ENCODE measurements around the gene NCAPG2.

Gene NCAPG2

DNA sequence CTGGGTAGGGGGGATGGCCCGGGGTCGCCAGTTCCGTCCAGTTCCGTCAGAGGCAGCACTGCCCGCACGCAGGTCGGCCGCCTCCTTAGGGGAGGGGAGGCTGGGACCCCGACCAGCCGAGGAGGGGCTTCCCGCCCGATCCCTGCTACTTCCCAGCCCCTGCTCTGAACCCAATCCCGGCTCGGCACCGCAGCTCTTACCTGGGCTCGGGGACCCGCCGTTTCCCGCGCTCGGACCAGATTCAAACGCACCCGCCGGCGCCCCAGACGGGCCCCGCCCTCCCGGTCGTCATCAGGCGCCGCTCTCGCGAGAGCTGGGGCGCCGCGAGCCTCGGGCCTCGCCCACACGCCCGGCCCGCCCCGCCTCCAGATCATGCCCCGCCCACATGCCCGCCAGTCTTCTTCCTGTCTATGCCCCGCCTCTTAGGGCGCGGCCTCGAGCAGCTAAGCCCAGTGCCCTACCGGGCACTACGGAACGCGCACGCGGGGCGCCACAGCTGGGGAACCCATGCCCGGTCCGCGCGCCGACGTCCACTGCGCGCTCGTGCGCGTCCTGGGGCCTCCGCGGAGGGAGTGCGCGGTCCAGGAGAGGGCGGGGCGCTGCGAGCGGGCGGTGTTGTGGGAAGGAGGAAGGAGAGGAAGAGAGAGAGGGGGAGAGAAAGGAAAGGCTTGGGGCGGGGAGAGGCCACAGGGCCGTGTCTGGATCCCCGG is at the start of gene NCAPG2:
NCAPG2 (minus strand) TSS at position 281 of the 710 bp plus-strand sequence. CDS start 2,905 bp downstream, outside the sequence.
- DNase-seq = peak; percentile 99

- DNase-seq = no peak
These were observed 49.3 kb upstream of the NCAPG2 start for GRCh38 chr7:158753900-158754299.

- DNase-seq = no peak
These were observed 47.1 kb upstream of the NCAPG2 start for GRCh38 chr7:158751751-158752150.

DNA sequence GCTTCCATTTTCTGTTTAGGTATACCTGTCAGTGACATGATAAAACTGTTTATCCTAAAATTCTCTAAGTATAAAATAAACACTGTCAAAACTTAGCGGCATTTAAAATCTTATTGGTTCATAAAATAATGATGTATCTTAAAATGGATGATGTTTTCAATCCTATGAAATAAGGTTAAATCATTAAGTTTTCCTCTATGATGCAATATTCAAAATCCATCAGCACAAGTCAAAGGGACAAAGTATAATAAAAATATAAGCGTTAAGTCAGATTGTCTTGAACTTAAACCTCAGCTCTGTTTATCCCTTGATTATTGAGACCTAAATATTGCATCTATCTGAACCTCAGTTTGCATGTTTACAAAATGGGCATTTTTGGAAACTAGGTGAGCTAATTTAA is 46.6 kb upstream of the NCAPG2 start:
- no peak for DNase-seq

- DNase-seq = no peak
These were observed 46.1 kb upstream of the NCAPG2 start for GRCh38 chr7:158750702-158751101.

- no peak for DNase-seq
These were observed 44.8 kb upstream of the NCAPG2 start for GRCh38 chr7:158749396-158749795.

GRCh38 chr7:158748335-158748734 is 43.7 kb upstream of the NCAPG2 start:
- DNase-seq = no peak

- no peak for DNase-seq
These were observed 42.8 kb upstream of the NCAPG2 start for GRCh38 chr7:158747408-158747807.

- DNase-seq = no peak
These were observed 42.4 kb upstream of the NCAPG2 start for GRCh38 chr7:158746957-158747356.

DNA sequence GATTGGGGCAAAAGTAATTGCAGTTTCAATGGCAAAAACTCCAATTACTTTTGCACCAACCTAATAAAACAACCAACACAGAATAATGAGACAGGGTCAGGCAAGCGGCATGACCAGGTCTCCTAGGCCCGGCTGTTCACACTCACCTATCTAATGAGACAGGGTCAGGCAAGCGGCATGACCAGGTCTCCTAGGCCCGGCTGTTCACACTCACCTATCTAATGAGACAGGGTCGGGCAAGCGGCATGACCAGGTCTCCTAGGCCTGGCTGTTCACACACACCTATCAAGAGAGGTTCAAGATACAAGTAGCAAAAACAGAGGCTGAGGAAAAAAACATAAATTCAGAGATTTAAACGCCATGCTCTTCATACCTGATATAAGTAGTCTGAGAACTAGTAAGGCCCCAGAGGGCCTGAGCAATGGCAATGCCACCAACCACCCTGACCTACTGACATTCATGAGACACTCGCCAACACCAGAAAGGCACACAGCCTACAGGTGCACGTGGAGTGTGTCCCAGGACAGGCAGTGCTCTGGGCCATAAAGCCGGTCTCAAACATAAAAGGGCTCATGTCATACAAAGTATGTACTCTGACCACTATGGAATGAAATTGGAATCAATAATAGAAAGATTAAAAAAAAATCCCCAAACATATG is 40.6 kb upstream of the NCAPG2 start:
- DNase-seq = no peak

GRCh38 chr7:158744070-158744469 is 39.5 kb upstream of the NCAPG2 start:
- DNase-seq = no peak

- DNase-seq = no peak
These were observed 38.6 kb upstream of the NCAPG2 start for GRCh38 chr7:158743219-158743618.

DNA sequence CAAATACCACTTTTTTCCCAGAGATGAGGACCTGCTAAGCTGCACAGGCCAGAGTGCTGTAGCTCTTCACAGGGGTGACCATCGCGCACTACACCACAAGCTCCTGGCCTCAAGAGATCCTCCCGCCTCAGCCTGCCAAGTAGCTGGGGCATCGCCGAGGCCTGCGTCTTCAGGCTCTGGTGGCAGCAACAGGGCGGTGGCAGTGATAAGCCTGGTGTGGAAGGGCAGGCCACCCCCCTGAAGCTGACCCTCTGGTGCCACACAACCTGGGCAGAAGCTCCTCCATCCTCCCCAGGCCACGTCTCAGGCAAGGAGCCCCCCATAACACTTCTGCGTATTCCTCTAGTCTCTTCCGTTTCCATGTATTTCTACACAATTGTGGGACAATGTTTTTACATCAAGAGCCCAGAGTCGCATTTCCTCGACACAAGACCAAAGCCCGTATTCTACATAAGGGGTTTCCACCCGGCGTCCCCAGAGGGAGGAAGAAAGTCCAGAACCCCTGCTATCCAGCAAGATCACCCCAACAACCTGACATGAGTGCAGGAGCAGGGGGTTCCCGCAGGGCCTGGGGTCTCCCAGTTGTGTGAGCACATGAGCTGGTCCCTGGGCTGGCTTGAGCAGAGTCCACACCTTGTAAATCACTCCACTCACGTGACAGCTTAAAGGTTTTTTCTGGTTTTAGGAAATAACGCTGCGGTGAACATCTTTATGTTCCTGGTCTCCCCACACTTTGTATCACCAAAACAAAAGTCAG is 37.6 kb upstream of the NCAPG2 start:
- DNase-seq = no peak

DNA sequence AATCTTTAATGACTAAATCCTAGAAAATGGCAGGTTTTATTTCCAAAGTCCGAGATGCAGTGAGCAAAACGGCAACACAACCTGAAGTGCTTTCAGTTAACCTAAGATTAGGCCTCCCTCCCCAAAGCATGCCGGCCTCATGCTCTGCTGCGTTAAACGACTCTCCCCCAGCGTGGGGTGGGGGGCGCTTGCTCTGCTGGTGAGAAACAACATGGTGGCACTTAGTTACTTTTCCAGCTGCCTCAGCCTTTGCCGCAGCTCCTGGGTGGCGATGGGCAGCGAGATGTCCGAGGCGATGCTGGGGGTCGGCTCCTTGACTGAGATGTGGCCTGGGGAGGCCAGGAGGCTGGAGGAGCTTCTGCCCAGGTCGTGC is 36.7 kb upstream of the NCAPG2 start:
- DNase-seq = no peak

DNA sequence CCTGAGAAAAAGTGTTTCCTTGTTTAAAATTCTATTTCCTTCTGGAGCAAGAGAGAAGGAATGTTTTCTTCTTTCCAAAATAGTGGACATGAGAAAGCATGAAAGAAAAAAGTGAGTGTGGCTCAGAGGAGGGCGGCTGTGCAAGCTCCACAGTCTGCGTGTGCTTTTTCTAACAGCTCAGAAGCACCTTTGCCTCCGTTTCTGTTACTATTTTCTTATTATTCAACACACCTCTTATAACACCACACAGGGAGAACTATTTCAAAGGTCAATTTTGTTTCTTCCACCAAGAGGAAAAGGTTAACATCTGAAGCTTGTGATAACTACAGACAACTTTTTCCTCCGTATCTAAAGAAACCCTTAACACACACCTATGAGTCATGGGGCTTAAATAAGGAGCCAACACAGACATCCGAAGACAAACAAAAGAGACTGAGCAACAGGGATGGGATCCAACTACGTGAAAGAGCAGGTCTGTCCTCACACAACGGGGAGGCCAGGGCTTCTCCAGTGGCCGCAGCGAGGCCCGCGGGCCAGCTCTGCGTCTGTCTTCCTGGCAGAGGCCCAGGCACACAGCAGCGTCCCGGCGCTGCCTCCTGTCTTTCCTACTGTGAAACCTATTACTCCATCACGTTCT is 36.2 kb upstream of the NCAPG2 start:
- no peak for DNase-seq

GRCh38 chr7:158740013-158740656 is 35.5 kb upstream of the NCAPG2 start:
- DNase-seq = no peak

- no peak for DNase-seq
These were observed 34.2 kb upstream of the NCAPG2 start for GRCh38 chr7:158738841-158739240.

GRCh38 chr7:158737064-158737695 is 32.6 kb upstream of the NCAPG2 start:
- no peak for DNase-seq

DNA sequence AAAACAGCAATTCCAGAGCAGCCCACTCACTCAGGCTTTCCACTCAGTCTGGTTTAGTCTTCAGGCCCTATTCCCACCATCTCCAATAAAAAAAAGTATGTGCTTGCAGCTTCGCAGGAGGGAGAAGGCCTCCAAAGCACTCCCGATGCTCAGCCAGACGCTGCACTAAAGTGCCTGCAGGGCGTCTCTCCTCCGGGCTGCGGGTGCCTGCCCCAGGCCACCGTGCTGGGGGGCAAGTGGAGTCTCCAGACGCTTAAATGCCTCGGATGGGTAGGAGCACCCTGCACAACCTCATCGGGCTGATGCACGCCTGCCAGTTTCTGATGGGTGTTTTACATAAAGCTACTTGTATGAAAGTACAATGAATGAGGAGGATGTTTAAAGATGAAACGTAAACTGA is 31.3 kb upstream of the NCAPG2 start:
- DNase-seq = no peak

DNA sequence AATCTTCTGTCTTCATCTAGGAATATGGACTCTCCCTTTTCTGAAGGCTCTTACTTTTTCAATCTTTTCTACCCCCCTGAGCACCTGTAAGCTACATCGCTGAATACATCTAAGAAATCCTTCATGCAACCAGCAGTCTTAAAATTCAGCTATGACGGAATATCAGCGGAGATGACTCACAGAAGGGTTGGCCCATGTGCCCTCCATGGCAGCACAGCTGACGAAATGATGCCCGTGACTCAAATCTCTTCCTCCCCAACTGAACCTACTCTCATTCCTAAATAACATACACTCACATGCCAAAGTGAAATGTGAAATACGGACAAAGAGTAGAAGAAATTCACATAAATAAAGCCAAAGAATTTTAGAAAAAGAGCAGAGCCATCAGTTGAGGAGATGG is 30.3 kb upstream of the NCAPG2 start:
- no peak for DNase-seq

DNA sequence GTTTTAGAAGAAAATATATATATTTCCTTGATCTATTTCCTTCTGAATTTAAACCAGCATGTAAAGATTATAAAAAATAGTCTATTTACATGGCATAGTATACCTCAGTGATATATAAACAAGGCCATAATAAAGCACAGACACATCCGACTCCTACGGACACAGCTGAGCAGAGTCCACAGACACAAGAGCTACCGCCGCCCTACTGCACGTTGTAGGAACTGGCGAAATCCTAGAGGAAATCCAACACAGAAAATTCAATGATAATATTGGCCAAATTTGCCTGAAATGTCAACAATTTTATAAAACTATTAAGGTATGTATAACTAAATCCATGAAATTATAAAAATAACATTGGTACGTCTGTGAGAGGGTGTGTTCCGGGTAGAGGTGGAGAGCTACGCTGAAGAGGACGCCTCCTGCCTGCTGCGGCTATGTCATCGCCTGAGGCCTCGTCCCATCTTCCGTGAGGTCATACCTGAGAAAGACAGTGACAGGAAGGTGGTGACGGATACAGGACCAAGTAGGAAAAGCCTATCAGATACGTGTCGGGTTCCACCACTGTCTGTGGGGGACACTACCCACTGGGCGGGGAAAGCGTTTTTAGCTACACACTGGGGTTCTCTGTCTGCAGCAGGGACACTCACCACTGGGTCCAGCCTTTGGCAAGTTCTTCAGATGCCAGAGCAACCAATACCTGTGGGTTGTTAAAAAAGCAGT is 29.3 kb upstream of the NCAPG2 start:
- DNase-seq = no peak

DNA sequence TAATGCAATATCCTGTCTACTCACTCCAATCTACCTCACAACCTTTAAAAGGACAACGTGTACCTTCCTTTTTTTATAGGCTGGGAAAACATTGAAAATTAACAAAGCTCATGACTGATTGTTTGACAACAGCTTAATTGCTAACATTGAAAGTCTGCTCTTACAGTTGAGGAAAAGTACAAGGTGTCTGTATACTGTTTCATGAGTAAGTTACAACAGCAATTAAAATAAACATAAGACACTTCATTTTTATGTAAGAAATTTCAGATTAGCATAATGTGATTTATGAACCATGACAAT is 28.6 kb upstream of the NCAPG2 start:
- DNase-seq = no peak

Measured in activated CD4-positive, alpha-beta T cell treated with anti-CD3 and anti-CD28 coated beads, Interleukin-2, Interleukin-6, amounts not matched to agents 100 ng/mL and 50 ng/mL, durations not matched to agents 16 hours and 8 hours (primary cell).